Calu3 (cell line): Measurements from ENCODE around the gene BMPR2. TPM values are rescaled to one million over a fixed set of nuclear protein-coding genes. Genes with fewer than 3 reads are reported as not detected.

Source experiments
- BruUV-seq: library from RNA; stranded (reverse); fragments of 400-500 nt; replicated peaks from 2 replicates; lab custom pipeline; 2021; lab: Mats Ljungman, UMichigan
- CTCF ChIA-PET: fragments of 300-600 bp; sonication (Branson Sonifier 250); formaldehyde crosslinking; loops from one replicate; lab custom pipeline; 2022; ENCODE audit warnings: antibody characterized with exemption; lab: Charles Lee
- DNase-seq: peaks from one replicate; pipeline ENCODE4 v3.0.0; 2022
- H3K27ac Mint-ChIP-seq: one replicate; pipeline ENCODE4 v1.8.0; 2022; ENCODE audit warnings: mixed read lengths; ENCODE audit not compliant: unreplicated experiment
- H3K27me3 Mint-ChIP-seq: one replicate; pipeline ENCODE4 v1.8.0; 2022; ENCODE audit warnings: mixed read lengths; ENCODE audit not compliant: unreplicated experiment
- H3K36me3 Mint-ChIP-seq: one replicate; pipeline ENCODE4 v1.8.0; 2022; ENCODE audit warnings: mild to moderate bottlenecking, moderate library complexity, mixed read lengths; ENCODE audit not compliant: insufficient read depth, unreplicated experiment
- H3K4me1 Mint-ChIP-seq: one replicate; pipeline ENCODE4 v1.8.0; 2022; ENCODE audit warnings: mild to moderate bottlenecking, low read depth, mixed read lengths; ENCODE audit not compliant: unreplicated experiment
- H3K4me3 Mint-ChIP-seq: one replicate; pipeline ENCODE4 v1.8.0; 2022; ENCODE audit warnings: mild to moderate bottlenecking, low read depth, moderate library complexity, mixed read lengths; ENCODE audit not compliant: unreplicated experiment
- H3K9me3 Mint-ChIP-seq: one replicate; pipeline ENCODE4 v1.8.0; 2022; ENCODE audit warnings: low read depth, mixed read lengths; ENCODE audit not compliant: unreplicated experiment
- CTCF ChIP-seq: fragments of 200-600 bp; IDR thresholded peaks from one replicate; pipeline ENCODE4 v1.8.0; 2022; ENCODE audit warnings: antibody characterized with exemption; ENCODE audit not compliant: unreplicated experiment
- intact Hi-C: fragments of 100-400 bp; cut with micrococcal nuclease; formaldehyde crosslinking; loops from one replicate; pipeline ENCODE4 v1.10.0; 2022; ENCODE audit not compliant: unreplicated experiment
- total RNA-seq: library from RNA; stranded (reverse); gene quantifications from 2 replicates; pipeline ENCODE4 v1.2.3, GENCODE V29; 2022

BMPR2 gene
- total RNA-seq, 1 experiment from 2014 or later = 50.1 TPM

- intact Hi-C loops = no loop called here
- Mint-ChIP-seq H3K27me3 (no peaks in the 10 kb centered on the region), H3K27ac (no peak overlapping the region), H3K36me3 (no peaks in the 10 kb centered on the region), H3K4me3 (no peak overlapping the region), H3K4me1 (peaks cover 7% of the 10 kb centered on the region), H3K9me3 (no peaks in the 10 kb centered on the region)
- BruUV-seq = no TSS peak
- no peak for TF ChIP-seq CTCF
- DNase-seq = no peak
- CTCF ChIA-PET = no interaction called here
These were observed 32.5 kb downstream of the BMPR2 start for GRCh38 chr2:202408546-202409140.

- no peak for DNase-seq
- no peaks in the 10 kb centered on the region for H3K27me3 Mint-ChIP-seq
- no peak overlapping the region for H3K27ac Mint-ChIP-seq
- H3K9me3 Mint-ChIP-seq = no peaks in the 10 kb centered on the region
- peaks cover 7% of the 10 kb centered on the region for H3K4me1 Mint-ChIP-seq
- CTCF ChIA-PET = no interaction called here
- no peak for TF ChIP-seq CTCF
- no peak overlapping the region for H3K4me3 Mint-ChIP-seq
- intact Hi-C loops = loop anchor here (10.0 kb wide), 1 partner anchor 125 kb away; no protein-coding TSS in a partner anchor
- no TSS peak for BruUV-seq
- H3K36me3 Mint-ChIP-seq = no peaks in the 10 kb centered on the region
These were observed 34.0 kb downstream of the BMPR2 start for GRCh38 chr2:202410092-202410491.

- no peak for DNase-seq
- no peaks in the 10 kb centered on the region for H3K27me3 Mint-ChIP-seq
- H3K36me3 Mint-ChIP-seq = no peaks in the 10 kb centered on the region
- peaks cover 7% of the 10 kb centered on the region for H3K4me1 Mint-ChIP-seq
- BruUV-seq = no TSS peak
- no peak overlapping the region for H3K4me3 Mint-ChIP-seq
- no peaks in the 10 kb centered on the region for H3K9me3 Mint-ChIP-seq
- intact Hi-C loops = loop anchor here (10.0 kb wide), 1 partner anchor 124 kb away; no protein-coding TSS in a partner anchor
- CTCF ChIA-PET = no interaction called here
- TF ChIP-seq CTCF = no peak
- H3K27ac Mint-ChIP-seq = no peak overlapping the region
These were observed 35.0 kb downstream of the BMPR2 start for GRCh38 chr2:202411097-202411496.

- no peaks in the 10 kb centered on the region for H3K9me3 Mint-ChIP-seq
- no peak for DNase-seq
- H3K36me3 Mint-ChIP-seq = no peaks in the 10 kb centered on the region
- intact Hi-C loops = loop anchor here (10.0 kb wide), 1 partner anchor 117 kb away; no protein-coding TSS in a partner anchor
- CTCF ChIA-PET = no interaction called here
- peaks cover 12% of the 10 kb centered on the region for H3K4me1 Mint-ChIP-seq
- no peak for TF ChIP-seq CTCF
- H3K27ac Mint-ChIP-seq = no peak overlapping the region
- no TSS peak for BruUV-seq
- H3K4me3 Mint-ChIP-seq = no peak overlapping the region
- H3K27me3 Mint-ChIP-seq = no peaks in the 10 kb centered on the region
These were observed 41.9 kb downstream of the BMPR2 start for GRCh38 chr2:202418027-202418426.
